GM19035 (cell line): ENCODE measurements around the gene FRK.
"Not testable (repeated sequence)": the region's sequence is repeated elsewhere in the genome, so short reads cannot be mapped to it uniquely, and the experiment has no call there.

ENCODE experiments used
- ATAC-seq: cut with Tn5 transposase; IDR thresholded peaks from one replicate; pipeline ENCODE4 v1.9.1; 2021; ENCODE audit not compliant: unreplicated experiment

Gene FRK

GRCh38 chr6:116078522-116078921 is 17.8 kb upstream of the FRK start:
- ATAC-seq, result no peak

GRCh38 chr6:116074732-116075390 is 14.2 kb upstream of the FRK start:
- ATAC-seq, result no peak

GRCh38 chr6:116073765-116074440 is 13.2 kb upstream of the FRK start:
- ATAC-seq, result no peak

- no peak for ATAC-seq
These were observed 11.7 kb upstream of the FRK start for GRCh38 chr6:116072368-116072767.

DNA sequence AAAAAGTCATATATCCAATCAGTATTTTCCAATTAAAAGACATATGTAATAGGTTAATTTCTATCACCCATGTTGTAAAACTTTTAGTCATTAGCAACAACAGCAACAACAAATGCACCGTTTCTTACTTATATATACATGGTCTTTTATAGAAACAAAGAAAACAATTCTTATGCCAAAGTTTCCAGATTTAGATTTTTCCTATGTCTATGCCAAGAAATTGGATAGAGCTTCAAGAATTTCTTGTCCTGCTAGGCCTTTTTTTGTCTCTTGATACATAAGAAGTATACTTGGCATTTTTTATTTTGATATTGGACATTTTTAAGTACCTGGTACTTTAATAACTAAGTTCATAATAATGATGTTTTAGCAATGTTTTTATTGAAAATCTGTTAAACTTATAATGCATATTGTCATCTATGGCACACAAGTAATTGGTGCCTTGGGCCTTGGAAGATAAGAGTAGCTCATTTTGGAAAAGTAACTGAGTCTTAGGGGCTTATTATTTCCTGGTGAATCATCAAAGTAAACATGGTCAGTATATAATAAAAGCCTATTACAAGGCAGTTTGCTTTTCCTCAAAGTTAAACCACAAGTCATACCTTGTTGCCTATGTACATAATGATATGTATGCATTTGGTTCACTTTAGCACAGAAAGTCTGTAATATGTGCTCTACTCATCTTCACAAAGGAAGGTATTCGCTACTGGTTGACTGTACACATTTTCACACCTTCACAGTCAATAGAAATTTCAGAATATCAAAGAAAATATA is 10.1 kb upstream of the FRK start:
- no peak for ATAC-seq

GRCh38 chr6:116070101-116070500 is 9.4 kb upstream of the FRK start:
- no peak for ATAC-seq

DNA sequence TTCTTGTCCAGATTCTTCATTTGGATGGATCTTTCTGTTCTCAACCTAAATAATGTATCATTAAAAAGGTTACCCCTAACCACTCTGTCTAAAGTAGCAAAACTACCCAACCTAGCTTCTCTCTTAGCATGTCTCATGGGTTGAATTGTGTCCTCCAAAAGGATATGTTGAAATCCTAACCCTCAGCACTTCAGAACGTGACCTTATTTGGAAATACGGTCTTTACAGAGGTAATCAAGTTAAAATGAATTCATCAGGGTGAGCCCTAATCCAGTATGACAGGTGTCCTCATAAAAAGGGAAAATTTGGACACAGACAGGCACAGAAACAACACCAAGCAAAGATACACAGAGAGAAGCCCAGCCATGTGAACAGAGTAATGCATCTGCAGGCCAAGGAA is 6.1 kb upstream of the FRK start:
- no peak for ATAC-seq

DNA sequence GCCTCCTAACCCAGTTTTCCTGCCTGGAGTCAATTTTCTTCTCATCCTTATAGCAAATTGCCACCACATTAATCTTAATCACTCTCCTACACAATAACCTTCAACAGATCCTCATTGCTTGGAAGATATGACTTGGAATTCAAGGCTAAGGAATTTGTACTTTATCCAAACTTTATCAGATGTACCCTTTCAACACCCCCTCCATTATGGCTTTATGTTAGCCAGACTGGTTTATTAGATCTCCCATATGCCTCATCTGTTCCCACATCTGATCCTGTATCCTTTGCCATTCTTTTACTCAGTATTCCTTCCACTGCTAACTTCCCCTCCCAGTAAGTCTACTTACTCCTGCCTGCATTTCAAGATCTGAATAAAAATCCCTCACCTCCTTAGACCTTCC is 4.0 kb upstream of the FRK start:
- ATAC-seq, result no peak

DNA sequence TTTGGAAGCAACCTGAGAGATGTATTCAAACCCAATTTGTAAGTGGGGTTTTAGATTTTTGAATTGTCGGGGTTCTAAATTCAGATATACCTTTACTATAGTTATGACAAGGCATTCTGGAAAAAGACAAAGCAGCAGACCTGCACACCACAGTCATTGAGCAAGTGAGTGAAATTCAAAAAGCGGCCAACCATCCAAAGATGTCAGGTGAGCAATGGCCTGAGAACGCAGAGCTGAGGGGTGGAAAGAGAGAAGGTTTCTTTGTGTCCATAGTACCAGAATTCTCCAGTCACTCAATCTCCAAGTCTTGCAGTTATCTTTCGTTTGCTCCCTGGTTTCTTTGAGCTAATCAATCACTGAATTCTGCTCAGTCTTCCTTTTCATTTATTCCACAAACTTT is 1.8 kb upstream of the FRK start:
- ATAC-seq, result no peak

DNA sequence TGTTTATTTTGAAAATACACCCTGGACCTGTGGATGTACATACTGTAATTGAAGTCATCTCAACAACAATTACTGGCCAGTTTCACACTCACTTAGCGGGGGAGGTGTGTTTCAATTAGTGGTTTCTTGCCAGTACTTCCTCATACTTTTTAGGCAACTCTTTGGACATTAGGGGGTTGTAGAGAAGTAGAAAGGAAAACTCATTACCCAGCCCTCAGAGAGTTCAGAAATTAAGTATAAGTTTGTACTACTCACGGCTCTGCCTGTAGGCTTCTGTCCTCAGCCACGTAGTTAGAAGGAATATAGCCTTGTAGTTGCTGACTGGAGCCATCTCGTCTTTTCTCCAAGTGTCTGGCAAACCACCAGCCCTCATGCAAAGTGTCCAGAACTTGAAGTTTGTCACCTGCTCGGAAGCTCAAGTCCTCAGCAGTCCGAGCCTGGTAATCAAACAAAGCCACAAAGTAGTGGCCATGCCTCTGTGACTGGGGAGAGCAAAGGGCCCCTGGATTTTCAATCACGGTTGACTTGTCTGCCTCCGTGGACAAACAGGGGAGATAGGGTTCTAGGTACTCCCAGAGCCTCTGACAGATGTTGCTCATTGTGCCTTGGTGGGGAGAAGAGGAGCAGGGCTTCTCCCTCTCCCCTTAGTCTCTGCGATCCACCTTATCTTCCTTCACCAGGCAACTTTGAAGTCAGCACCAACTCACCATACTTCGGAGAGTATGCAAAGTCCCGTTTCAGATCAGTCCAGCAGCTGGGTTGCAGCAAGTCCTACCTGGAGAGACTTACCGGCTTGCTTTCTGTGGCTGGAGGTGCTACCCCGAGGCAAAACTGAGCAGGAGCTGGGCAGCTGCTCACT is 749 bp downstream of the FRK start:
- peak; percentile 72 for ATAC-seq

- ATAC-seq, result no peak
These were observed 2.9 kb downstream of the FRK start for GRCh38 chr6:116057766-116058165.

DNA sequence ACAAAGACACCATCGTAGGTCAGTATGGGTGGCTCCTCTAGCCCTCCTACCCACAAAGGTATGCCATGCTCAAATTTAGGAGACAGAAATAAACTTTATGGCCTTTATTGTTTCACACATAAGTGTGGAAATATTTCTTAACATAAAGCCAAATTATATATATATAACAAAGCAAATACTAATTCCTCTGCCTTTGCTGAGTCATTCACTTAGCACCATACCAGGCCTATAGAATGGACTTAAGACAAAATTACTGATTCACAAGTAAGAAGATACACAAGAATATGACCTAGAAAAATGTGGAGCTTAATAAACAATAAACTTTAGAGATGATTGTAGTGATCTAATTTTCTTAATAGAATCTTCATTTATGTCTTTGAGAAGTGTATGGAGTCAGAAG is 5.2 kb downstream of the FRK start:
- no peak for ATAC-seq

DNA sequence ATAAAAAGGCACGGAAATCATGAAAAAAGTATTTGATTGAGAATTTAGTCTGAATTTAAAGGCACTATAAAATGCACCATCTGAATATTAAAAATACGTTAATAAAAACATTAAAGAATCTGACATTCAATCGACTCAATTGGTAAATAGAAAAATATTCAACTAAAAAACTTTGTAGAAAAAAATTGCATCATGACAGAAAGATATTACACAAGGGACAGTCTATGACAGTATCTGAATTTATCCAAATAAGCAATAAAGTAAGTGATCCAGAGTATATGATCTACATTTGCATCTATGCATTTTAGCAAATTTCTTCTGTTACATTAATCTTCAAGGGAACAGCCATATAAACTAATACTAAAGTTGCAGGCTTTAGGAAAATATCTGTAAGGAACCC is 9.4 kb downstream of the FRK start:
- no peak for ATAC-seq

GRCh38 chr6:116050737-116051136 is 10.0 kb downstream of the FRK start:
- no peak for ATAC-seq

- ATAC-seq, result no peak
These were observed 11.4 kb downstream of the FRK start for GRCh38 chr6:116049321-116049720.

GRCh38 chr6:116047173-116047933 is 13.3 kb downstream of the FRK start:
- ATAC-seq, result no peak

GRCh38 chr6:116046737-116047136 is 14.0 kb downstream of the FRK start:
- ATAC-seq, result no peak

DNA sequence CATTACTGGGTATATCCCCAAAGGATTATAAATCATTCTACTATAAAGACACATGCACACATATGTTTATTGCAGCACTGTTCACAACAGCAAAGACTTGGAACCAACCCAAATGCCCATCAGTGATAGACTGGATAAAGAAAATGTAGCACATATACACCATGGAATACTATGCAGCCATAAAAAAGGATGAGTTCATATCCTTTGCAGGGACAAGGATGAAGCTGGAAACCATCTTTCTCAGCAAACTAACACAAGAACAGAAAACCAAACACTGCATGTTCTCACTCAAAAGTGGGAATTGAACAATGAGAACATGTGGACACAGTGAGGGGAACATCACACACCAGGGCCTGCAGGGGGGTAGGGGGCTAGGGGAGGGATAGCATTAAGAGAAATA is 14.4 kb downstream of the FRK start:
- ATAC-seq, result not testable (repeated sequence)

DNA sequence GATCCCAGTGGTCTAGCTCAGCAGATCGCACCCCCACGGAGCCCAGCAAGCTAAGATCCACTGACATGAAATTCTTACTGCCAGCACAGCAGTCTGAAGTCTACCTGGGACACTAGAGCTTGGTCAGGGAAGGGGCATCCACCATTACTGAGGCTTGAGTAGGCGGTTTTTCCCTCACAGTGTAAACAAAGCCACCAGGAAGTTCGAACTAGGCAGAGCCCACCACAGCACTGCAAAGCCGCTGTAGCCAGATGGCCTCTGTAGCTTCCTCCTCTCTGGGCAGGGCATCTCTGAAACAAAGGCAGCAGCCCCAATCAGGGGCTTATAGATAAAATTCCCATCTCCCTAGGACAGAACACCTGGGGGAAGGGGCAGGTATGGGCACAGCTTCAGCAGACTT is 18.8 kb downstream of the FRK start:
- no peak for ATAC-seq

- no peak for ATAC-seq
These were observed 19.7 kb downstream of the FRK start for GRCh38 chr6:116040993-116041392.

- ATAC-seq, result no peak
These were observed 23.8 kb downstream of the FRK start for GRCh38 chr6:116036885-116037284.
